ENCODE results near the gene TACO1. TPM values are rescaled to one million over a fixed set of nuclear protein-coding genes. Genes with fewer than 3 reads are reported as not detected.

The TACO1 gene
- total RNA-seq, 1 donor from 2014 or later, result 7.4 TPM

DNA sequence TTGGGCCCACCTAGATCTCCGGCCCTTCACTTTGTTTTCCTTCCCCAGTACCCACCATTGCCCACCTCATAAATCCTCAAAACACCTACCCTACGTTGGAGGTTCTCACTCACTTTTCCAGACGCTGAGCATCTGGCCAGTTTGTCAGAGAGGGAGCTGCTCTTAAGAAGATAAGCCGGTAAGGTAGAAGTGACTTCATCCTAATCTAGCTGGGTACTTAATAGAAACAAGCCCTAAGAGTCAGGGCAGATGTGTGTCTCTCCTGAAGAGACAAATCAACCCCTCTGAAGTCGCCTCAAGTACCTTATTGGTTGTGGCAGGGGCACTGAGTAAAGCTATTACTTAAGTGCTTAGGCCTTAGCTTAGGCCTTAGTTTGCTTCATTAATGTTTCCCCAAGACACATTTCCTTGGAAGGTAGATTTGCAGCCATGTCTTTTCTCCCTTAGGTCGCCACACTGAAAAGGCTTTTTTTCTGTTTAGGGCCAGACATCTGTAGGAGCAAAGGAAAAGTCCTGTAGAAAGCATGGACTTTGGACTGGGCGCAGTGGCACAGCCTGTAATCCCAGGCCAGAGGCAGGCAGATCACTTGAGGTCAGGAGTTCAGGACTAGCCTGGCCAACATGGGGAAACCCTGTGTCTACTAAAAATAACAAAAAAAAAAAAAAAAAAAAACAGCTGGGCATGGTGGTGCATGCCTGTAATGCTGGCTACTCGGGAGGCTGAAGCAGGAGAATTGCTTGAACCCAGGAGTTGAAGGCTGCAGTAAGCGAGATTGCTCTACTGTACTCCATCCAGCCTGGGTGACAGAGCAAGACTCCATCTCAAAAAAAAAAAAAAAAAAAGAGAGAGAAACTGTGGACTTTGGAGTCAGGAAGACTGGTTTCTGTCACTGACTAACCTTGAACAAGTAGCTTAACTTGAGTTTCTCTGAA lies 1.0 kb downstream of the TACO1 start:
- no peak for DNase-seq

- no peak for DNase-seq
Observed at GRCh38 chr17:63609816-63610573, 9.3 kb downstream of the TACO1 start.

GRCh38 chr17:63610854-63611253 lies 10.2 kb downstream of the TACO1 start:
- no peak for DNase-seq

- DNase-seq, result no peak
Observed at GRCh38 chr17:63611354-63611753, 10.7 kb downstream of the TACO1 start.

GRCh38 chr17:63613663-63614062 lies 13.0 kb downstream of the TACO1 start:
- DNase-seq, result no peak

- no peak for DNase-seq
Observed at GRCh38 chr17:63621229-63621683, 20.6 kb downstream of the TACO1 start.

GRCh38 chr17:63621684-63622573 lies 21.2 kb downstream of the TACO1 start, which contains the start of gene MAP3K3:
Gene MAP3K3, plus strand, starts transcription at chr17:63622417. Its CDS starts 343 bp downstream, at chr17:63622760.
- peak; percentile 100 for DNase-seq

- DNase-seq, result peak; percentile 31
Observed at GRCh38 chr17:63622574-63623390, 22.1 kb downstream of the TACO1 start.

DNA sequence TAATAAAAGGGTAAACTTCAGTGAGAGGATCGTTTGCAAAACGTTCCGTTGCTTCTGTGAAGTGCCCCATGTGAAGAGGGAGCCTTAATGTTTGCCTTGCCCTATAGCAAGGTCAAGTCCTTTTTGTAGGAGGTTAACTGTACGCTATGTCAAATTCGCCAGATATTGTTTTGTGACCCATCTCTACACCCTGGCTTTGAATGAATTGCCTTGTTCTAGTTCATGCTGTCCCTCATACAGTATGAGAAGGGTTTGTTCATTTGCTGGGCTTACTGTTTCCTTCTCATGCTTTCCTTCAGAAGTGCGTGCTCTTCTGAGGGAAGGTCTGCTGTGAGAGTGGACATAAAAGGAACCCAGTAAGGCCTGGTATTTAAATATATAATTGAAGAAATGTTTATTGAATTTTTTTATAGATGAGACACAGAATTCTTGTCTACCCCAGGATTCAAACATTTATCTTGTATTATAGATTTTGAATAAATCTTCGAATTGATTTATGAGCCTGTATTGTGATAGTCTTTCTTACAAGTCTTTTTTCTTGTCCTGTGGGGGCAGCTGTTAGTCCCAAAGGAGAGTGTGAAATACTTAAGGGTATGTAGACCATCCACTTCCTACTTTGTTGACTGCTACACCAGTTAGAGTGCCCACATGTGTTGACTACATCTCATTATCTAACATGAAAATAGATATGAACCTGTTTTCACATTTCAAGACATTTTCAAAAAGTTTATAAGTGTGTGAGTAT lies 23.3 kb downstream of the TACO1 start:
- DNase-seq, result no peak

DNA sequence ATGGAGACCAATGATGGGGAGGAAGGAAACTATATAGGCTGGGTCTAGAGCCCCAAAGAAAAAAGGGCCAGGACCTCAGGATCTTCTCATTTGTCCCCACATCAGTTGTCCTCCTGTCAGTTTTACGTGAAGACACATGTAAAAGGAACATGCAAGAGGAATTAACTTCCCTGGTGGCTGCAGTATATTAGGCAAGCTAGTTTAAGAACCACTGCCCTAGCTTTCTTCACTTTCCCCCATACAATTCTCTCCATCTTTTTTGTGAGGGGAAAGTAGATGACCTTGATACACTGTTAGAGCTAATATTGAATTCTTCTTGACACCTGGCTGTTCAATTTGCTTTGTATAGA lies 23.8 kb downstream of the TACO1 start:
- DNase-seq, result no peak

DNA sequence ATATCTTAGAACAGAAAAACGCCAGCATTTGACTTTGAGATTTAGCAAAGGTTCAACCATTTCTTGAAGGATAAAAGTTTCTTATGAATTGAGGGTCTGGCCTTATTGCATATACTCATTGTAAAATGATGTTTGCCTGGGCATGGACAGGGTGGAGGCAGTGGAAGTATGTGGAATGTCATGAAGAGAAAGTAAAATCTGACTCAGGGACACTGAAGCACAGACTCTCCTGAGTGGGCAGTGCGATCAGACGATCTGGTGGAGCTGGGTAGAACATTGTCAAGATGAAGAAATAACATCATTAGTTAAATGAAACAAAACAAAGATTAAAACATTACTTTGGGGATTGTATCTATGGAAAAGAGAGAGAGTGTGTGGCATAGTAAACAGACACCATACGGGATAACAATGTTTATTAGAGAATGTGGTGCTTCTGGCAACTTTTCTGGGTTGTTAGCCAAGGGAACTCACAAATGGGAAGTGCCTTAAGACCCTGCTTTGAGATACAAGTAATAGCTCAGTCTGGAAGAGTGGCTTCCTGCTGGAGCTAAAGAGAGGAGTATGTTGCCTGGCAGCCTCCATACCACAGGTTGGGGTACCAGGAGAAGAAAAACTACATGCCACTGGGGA lies 26.0 kb downstream of the TACO1 start:
- no peak for DNase-seq

DNA sequence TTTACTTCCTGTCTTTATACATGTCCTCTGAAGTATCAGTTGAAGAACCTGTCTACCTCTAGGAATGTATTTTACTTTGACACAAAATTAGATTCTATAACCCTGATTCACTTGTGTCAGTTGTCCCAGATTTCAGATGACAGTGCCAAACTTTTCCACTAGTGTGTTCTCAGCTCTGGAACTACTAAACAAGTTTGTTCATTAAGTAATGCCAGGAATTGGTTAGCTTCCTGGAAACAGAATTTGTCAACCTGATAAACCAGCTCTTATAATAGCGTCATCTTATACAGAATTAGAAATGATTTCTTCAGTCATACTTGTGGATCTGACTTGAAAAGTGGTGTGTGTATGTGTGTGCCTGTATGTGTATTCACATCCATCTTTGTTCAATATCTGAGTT lies 28.9 kb downstream of the TACO1 start:
- DNase-seq, result no peak

DNA sequence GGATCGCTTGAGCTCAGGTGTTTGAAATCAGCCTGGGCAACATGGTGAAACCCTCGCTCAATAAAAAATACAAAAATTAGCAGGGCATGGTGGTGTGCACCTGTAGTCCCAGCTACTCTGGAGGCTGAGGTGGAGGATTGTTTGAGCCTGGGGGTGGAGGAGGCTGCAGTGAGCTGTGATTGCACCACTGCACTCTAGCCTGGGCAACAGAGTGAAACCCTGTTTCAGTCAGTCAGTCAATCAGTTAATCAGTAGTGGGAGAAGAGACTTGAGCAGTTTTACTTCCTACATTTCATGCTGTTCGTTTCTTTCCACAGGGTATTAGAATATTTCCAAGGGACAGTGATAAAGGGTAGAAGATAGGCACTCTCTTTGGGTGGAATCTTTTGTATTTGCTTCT lies 30.4 kb downstream of the TACO1 start:
- DNase-seq, result no peak

- DNase-seq, result no peak
Observed at GRCh38 chr17:63631626-63632025, 30.9 kb downstream of the TACO1 start.

- no peak for DNase-seq
Observed at GRCh38 chr17:63633742-63634141, 33.0 kb downstream of the TACO1 start.

GRCh38 chr17:63634163-63634562 lies 33.5 kb downstream of the TACO1 start:
- no peak for DNase-seq

GRCh38 chr17:63634816-63635215 lies 34.1 kb downstream of the TACO1 start:
- no peak for DNase-seq

DNA sequence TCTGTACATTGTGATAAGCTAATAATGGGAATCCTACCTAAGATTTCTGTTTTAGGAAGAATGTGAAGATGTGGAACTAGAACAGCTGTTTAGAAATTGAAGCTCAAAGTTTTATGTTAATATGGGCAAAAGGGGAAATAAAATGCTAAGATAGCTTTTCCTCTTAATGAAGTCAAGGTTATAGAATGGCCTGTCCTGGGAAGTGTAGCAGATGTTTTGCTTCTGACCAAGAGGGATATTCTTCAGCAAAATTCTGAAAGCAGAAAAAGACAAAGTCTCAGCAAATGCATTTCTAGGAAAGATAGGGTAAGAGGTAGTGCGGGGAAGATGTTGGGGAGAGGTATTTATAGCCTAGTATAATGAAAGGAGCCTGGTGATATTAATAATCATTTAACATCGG lies 34.6 kb downstream of the TACO1 start:
- no peak for DNase-seq

DNA sequence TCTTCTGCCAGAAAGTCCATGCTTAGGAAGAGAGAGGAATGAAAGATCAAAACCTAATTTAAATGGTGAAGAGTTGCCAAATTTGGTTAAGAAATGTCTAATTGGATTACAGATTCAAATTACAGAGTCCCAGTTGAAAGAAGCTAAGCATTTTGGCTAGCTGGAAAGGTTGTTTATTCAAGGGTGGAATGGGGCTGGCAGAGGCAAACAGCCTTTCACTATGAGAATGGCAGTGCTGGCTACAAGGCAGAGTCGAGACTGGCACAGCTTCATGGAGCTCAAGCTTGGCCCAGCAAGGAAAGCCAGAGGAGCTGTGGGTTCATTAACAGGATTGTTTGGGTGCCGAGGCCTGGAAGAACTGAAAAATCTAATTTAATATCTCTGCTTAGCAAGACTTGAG lies 35.1 kb downstream of the TACO1 start:
- DNase-seq, result no peak

- DNase-seq, result no peak
Observed at GRCh38 chr17:63639125-63639524, 38.4 kb downstream of the TACO1 start.

Measured in skin of body (tissue), 2 donors.